Adipocyte (in vitro differentiated cells): Measurements from ENCODE around the gene KIAA0753.
A peak's percentile ranks its signal among the peaks of the same experiment; 100 is the strongest.
"Not testable (repeated sequence)": the region's sequence is repeated elsewhere in the genome, so short reads cannot be mapped to it uniquely, and the experiment has no call there.

Experiments used
- DNase-seq: peaks from one replicate; pipeline ENCODE4 v3.0.0-alpha.2; 2015; ENCODE audit warnings: low read depth
- H3K27me3 ChIP-seq: replicated peaks from 2 replicates; pipeline ENCODE4 v1.7.0; 2013; ENCODE audit warnings: mild to moderate bottlenecking, low read length, moderate library complexity; ENCODE audit not compliant: control insufficient read depth, insufficient read depth
- H3K36me3 ChIP-seq: 2 replicates; pipeline ENCODE4 v1.7.0; 2013; ENCODE audit warnings: low read length, mild to moderate bottlenecking, moderate library complexity; ENCODE audit not compliant: control insufficient read depth, insufficient read depth, severe bottlenecking
- H3K4me1 ChIP-seq: 2 replicates; pipeline ENCODE4 v1.7.0; 2013; ENCODE audit warnings: mild to moderate bottlenecking, low read length, moderate library complexity; ENCODE audit not compliant: control insufficient read depth, insufficient read depth
- H3K4me3 ChIP-seq: 2 replicates; pipeline ENCODE4 v1.7.0; 2013; ENCODE audit warnings: mild to moderate bottlenecking, low read length, moderate library complexity
- H3K9ac ChIP-seq: 2 replicates; pipeline ENCODE4 v1.7.0; 2013; ENCODE audit warnings: mild to moderate bottlenecking, low read length, moderate library complexity
- H3K9me3 ChIP-seq: 2 replicates; pipeline ENCODE4 v1.7.0; 2013; ENCODE audit warnings: mild to moderate bottlenecking, low read length, moderate library complexity; ENCODE audit not compliant: control insufficient read depth

Gene KIAA0753

DNA sequence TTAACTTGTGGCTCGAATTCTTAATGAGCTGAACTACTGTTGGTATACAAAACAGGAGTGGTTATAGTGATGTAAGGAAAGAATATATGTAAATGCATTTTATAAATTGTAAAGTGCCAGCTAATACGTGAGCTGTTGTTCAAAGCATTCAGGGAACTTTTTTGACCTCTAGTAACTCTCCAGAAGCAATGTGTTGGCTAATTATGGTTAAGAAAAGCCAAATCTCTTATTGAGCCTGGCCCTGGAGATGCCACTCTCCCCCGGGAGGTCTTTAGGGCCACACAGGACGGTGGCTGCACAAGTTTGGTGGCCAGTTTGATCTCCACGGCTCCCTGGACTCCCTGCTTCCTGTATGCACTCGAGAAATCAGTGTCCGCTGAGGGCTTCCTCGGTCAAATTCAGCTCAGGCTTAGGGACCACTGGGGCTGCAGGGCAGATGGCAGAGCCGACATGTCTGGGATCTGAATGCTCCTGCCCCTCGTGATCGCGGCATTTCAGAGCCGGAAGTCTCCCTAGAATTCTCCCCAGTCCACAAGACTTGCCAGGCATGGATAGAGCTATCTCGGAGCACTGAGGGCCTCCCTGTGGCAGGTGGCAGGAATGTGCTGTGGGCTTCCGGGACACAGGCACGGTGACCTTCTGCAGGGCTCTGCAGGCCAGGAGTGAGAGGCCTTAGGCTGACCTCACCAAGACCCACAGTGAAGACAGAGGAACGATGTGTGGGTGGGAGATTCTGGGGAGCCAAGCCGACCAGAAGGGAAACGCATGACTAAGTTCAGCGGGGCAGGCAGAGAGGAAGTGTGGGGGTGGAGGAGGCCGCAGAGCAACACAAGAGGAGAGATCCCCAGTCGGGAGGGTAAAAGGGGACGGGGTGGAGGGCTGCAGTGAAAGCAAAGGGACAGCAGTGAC, 65.6 kb downstream of the KIAA0753 start:
- H3K9me3 ChIP-seq: no peaks in the 10 kb centered on the region
- no peaks in the 10 kb centered on the region for H3K27me3 ChIP-seq
- DNase-seq: peak; percentile 52
- H3K36me3 ChIP-seq: peaks cover 24% of the 10 kb centered on the region
- no peak overlapping the region for H3K9ac ChIP-seq
- H3K4me3 ChIP-seq: peak overlapping the region; percentile 34
- H3K4me1 ChIP-seq: peaks cover 20% of the 10 kb centered on the region

DNA sequence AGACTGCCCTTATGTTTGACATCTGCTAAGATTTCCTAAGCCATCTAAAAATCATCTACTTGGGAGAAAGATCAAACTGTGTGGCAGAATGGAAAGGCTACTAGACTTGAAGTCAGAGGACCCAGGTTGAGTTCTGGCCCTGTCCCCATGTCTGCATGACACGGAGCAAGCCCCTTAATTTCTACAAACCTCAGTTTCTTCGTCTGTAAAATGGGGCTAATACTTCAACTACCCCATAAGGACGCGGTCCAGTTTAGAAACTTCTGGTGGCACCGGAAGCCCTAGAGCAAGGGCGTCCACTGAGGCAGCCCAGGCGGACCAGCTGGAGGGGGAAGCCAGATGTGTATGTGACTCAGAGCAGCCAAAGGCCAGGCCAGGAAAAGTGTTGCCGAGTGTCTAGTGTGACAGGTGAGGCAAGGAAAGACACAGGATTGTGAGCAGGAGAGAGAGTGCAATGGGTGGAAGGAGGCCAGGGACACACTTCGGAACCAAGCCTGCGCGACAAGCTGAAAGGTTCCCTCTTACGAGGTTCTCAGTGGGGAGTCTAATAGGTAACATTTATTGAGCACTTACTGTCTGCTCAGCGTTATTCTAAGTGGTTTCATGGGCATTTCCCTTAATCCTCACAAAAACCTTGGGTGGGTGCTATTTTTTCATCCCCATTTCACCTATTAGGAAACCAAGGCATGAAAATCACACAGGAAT, 66.4 kb downstream of the KIAA0753 start:
- peaks cover 19% of the 10 kb centered on the region for H3K36me3 ChIP-seq
- no peak for DNase-seq
- H3K27me3 ChIP-seq: no peaks in the 10 kb centered on the region
- H3K4me1 ChIP-seq: peaks cover 28% of the 10 kb centered on the region
- no peak overlapping the region for H3K4me3 ChIP-seq
- H3K9ac ChIP-seq: no peak overlapping the region
- no peaks in the 10 kb centered on the region for H3K9me3 ChIP-seq

DNA sequence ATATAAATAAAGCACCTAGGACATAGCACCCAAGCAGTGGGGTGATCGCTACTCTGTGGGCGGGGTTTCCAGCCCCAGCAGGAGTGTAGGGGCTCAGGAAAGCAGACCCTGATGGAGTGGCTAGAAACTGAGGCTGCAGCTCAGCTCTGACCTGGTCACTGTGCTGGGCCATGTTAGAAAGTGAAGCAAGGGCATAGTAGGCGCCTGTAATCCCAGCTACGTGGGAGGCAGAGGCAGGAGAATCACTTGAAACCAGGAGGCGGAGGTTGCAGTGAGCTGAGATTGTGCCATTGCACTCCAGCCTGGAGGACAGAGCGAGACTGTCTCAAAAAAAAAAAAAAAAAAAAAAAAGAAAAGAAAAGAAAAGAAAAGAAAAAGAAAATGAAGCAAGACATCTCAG, 67.0 kb downstream of the KIAA0753 start:
- DNase-seq: not testable (repeated sequence)

DNA sequence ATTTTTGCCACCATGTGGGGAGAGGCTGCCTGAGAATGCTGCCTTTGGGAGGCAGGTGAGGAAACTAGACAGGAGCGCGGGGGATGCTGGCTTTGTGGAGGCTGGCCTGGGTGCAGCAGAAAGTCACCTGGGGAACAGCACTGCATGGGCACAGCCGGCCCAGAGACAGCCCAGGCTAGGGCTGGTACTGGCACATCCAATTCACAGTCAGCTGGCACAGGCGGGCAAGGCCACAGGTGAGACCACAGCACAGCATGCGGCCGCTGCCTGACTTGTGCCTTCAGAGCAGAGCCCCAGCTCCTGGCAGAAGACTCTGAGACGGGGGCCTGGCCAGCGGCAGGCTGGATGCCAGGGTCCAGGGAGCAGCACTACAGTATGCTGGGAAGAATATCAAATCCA, 67.5 kb downstream of the KIAA0753 start:
- Histone ChIP-seq H3K4me3 (no peak overlapping the region), H3K4me1 (peaks cover 31% of the 10 kb centered on the region), H3K27me3 (no peaks in the 10 kb centered on the region), H3K36me3 (peaks cover 10% of the 10 kb centered on the region), H3K9ac (no peak overlapping the region), H3K9me3 (no peaks in the 10 kb centered on the region)
- DNase-seq: no peak

More for the DNA sequence above, 67.0 kb downstream of the KIAA0753 start:
- not testable (repeated sequence) for H3K9ac ChIP-seq, H3K9me3 ChIP-seq, H3K27me3 ChIP-seq, H3K4me3 ChIP-seq
- Histone ChIP-seq H3K36me3 (peaks cover 13% of the 10 kb centered on the region), H3K4me1 (peaks cover 29% of the 10 kb centered on the region)

DNA sequence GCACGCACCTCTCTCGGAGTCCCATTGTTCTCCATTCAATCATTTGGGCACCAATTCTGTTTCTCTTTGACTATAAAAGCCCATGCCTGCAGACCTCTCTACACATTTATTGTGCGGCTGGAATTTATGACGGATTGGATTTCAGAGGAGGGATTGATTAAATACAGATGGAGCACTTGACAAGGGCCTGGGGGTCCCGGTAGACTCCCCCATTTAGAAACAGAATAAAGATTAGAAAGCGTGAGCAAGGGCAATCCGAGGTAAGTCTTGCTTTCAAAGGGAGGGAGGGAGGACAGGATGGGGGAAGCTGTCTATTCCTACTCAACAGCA, 69.1 kb downstream of the KIAA0753 start:
- Histone ChIP-seq H3K4me3 (no peak overlapping the region), H3K9ac (no peak overlapping the region), H3K36me3 (no peaks in the 10 kb centered on the region), H3K9me3 (no peaks in the 10 kb centered on the region), H3K4me1 (peaks cover 40% of the 10 kb centered on the region), H3K27me3 (no peaks in the 10 kb centered on the region)
- no peak for DNase-seq

DNA sequence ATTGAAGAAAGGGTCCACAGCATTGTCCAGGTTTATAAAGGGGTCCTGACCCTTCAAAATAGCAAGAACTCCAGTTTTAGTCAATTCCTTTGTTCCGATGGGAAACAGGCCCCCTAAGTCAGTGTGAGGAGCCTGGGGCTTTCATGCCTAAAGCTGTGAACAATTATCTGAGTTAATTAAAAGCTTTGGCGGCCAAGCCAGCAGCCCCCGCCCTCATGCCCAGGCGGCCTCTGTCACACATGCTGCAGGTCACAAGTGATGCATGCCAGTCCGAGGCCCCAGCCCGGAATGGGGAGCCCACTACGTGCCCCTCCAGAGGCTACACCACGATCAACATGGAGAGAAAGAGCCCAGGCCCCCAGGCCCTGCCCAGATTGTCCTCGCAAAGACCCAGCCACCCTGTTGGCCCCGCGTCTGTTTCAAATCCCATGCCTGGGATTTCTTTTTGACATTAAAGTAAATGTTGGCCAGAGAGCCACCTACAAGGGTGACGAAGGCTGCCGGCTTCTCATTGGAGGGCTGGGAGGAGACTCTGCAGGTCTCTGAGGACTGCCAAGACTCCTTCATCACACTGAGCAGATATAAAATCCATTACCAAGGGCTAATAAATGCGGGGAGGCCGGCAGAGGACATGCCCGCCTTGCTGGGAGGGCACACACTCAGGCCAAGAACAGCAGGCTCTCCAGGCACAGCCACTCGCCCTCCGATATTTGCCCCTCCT, 69.6 kb downstream of the KIAA0753 start:
- no peak for DNase-seq
- H3K9me3 ChIP-seq: no peaks in the 10 kb centered on the region
- H3K9ac ChIP-seq: no peak overlapping the region
- H3K27me3 ChIP-seq: no peaks in the 10 kb centered on the region
- H3K36me3 ChIP-seq: no peaks in the 10 kb centered on the region
- H3K4me3 ChIP-seq: no peak overlapping the region
- peaks cover 40% of the 10 kb centered on the region for H3K4me1 ChIP-seq

DNA sequence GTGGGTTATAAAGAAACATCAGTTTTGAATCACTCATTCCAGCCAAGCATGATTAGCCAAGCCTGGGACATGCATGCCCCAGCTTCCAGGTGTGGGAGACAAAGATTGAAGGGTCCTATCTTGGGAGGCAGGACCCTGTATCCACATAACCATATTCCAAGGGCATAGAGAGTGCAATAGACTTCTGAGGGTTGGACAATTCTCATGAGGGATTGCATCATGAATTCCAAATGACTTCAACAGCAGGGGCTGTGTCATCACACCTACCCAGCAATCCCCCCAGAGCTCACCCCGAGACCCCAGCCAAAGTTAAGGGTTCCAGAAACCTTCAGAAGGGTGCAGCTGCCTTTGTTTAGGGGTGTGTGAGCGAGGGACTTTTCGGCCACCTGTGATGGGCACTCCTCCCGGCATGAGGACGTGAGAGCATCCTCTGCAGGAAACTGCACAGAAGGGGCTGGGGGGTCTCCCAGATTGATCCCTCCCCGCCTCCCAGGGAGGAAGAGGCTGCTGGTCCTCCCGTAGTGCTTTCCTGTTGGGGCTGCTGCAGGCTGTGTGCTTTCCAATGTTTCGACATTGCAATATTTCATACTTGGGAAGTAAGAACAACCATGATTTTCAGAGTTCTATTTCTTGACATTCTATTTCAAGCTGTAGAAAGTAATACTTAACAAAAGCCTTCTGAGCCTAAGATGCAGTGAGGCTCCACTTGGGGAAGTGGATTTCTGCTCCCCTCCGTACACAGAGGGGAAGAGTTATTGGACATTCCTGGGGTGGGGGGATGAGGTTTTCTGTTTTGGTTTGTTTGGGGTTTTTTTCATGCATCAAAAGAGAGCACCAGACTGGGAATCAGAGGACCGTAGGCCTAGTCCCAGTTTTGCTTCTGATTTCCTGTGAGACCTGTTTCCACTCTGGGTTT, 70.9 kb downstream of the KIAA0753 start:
- no peaks in the 10 kb centered on the region for H3K27me3 ChIP-seq
- no peak overlapping the region for H3K4me3 ChIP-seq
- no peaks in the 10 kb centered on the region for H3K9me3 ChIP-seq
- no peak overlapping the region for H3K9ac ChIP-seq
- no peaks in the 10 kb centered on the region for H3K36me3 ChIP-seq
- no peak for DNase-seq
- H3K4me1 ChIP-seq: peaks cover 28% of the 10 kb centered on the region

DNA sequence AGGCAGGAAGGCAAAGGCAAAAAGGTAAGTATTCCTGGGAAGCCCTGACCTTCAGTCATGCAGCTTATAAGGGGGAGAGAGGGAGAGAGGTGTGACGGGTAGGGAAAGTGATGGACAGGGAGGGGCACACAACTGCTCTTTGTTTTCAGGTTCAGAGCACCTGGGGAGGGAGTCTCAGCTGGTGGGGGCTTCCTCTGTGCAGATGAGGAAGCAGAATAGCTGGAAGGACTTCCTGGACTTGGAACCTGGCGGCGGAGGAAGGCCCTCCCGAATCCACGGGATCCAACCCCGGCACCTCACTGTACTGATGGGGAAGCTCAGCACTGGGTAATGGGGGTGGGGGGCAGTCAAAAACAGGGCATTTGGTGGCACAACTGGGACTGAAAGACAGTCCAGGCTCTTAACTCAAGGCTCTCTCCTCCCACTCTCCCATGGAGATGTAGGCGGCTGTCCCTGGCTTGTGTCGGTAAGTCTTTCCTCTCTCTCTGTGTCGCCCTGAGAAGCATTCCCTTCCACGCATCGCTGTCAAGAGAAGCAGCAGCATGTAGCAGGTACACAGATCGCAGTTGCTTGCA, 72.2 kb downstream of the KIAA0753 start:
- DNase-seq: no peak
- no peak overlapping the region for H3K9ac ChIP-seq

DNA sequence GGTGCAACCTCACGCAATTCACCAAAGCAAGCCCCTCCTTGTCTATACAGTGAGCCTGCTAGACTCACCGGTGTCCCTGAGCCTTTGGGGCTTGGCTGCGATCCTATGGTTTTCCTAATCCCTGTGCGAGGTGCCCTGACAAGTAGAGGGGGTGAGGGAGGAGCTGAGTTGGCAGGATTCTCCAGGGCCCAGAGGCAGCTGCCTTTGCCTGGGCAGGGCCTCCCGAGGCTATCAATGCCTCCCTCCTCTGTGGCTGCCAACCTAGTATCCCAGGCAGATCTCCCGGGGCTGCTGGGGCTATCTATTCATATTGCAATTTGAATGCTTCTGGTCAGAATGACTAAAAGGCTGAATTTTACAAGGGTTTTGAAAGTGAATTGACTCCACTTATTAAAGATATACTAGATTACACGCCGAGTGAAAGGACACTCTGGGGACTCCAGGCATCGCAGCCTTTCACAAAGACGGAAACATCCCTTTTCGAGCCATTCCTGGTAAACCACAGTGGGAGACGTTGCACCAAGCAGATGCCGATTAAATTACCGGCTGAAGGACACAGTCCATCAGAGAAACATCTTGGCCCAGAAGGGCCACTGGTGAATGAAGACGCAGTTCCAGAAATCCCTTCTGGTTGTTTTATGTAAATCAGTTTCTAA, 72.9 kb downstream of the KIAA0753 start:
- DNase-seq: peak; percentile 55
- no peaks in the 10 kb centered on the region for H3K27me3 ChIP-seq

More for the DNA sequence above, 72.2 kb downstream of the KIAA0753 start:
- no peak overlapping the region for H3K4me3 ChIP-seq
- no peaks in the 10 kb centered on the region for H3K9me3 ChIP-seq
- no peaks in the 10 kb centered on the region for H3K36me3 ChIP-seq
- H3K4me1 ChIP-seq: peaks cover 23% of the 10 kb centered on the region
- no peaks in the 10 kb centered on the region for H3K27me3 ChIP-seq

DNA sequence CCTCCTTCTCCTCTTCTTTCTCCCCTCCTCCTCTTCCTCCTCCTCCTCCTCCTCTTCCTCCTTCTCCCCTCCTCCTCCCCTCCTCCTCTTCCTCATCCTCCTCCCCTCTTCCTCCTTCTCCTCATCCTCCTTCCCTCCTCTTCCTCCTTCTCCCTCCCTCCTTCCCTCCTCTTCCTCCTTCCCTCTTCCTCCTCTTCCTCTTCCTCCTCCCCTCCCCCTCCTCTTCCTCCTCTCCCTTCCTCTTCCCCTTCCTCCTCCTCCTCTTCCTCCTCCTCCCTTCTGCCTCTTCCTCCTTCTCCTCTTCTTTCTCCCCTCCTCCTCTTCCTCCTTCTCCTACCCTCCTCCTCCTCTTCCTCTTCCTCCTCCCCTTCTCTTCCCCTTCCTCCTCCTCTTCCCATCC, 79.1 kb downstream of the KIAA0753 start:
- DNase-seq: no peak
- Histone ChIP-seq H3K36me3 (no peaks in the 10 kb centered on the region), H3K27me3 (peaks cover 6% of the 10 kb centered on the region), H3K9me3 (no peaks in the 10 kb centered on the region), H3K4me1 (no peaks in the 10 kb centered on the region), H3K4me3 (no peak overlapping the region), H3K9ac (no peak overlapping the region)

More for the DNA sequence above, 72.9 kb downstream of the KIAA0753 start:
- H3K4me3 ChIP-seq: no peak overlapping the region
- peaks cover 23% of the 10 kb centered on the region for H3K4me1 ChIP-seq
- H3K36me3 ChIP-seq: no peaks in the 10 kb centered on the region
- H3K9me3 ChIP-seq: no peaks in the 10 kb centered on the region
- H3K9ac ChIP-seq: no peak overlapping the region
